NCI-H226 (cell line): ENCODE data around the gene RNGTT.
"Not testable (repeated sequence)": the region's sequence is repeated elsewhere in the genome, so short reads cannot be mapped to it uniquely, and the experiment has no call there.

Experiments
- DNase-seq: peaks from one replicate; pipeline ENCODE4 v3.0.0-alpha.2; 2015

Gene RNGTT

DNA sequence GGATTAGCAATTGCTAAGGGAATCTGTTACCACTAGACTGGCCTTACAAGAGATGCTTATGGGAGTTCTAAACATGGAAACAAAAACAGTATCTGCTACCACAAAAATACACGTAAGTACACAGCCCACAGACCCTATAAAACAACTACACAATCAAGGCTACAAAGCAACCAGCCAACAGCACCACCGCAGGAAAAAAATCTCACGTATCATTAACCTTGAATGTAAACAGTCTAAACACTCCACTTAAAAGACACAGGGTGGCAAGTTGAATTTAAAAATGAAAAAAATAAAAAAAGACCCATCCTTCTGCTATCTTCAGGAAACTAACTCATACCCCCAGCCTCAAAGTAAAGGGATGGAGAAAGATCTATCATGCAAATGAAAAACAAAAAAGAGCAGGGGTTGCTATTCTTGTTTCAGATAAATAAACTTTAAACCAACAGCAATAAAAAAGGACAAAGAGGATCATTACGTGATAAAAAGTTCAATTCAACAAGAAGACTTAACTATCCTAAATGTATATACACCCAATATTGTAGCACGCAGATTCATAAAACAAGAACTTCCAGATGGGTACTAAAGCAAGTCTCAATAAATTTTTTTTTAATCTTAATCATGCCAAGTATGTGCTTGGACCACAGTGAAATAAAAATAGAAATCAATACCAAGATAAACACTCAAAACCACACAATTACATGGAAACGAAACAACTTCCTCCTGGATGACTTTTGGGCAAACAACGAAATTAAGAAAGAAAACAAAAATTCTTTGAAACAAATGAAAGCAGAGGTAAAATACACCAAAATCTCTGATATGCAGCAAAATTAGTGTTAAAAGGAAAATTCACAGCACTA, 52.3 kb downstream of the RNGTT start:
- no peak for DNase-seq

- no peak for DNase-seq
These were observed 54.5 kb downstream of the RNGTT start for GRCh38 chr6:88908598-88909548.

GRCh38 chr6:88907148-88907547, 56.3 kb downstream of the RNGTT start:
- not testable (repeated sequence) for DNase-seq

DNA sequence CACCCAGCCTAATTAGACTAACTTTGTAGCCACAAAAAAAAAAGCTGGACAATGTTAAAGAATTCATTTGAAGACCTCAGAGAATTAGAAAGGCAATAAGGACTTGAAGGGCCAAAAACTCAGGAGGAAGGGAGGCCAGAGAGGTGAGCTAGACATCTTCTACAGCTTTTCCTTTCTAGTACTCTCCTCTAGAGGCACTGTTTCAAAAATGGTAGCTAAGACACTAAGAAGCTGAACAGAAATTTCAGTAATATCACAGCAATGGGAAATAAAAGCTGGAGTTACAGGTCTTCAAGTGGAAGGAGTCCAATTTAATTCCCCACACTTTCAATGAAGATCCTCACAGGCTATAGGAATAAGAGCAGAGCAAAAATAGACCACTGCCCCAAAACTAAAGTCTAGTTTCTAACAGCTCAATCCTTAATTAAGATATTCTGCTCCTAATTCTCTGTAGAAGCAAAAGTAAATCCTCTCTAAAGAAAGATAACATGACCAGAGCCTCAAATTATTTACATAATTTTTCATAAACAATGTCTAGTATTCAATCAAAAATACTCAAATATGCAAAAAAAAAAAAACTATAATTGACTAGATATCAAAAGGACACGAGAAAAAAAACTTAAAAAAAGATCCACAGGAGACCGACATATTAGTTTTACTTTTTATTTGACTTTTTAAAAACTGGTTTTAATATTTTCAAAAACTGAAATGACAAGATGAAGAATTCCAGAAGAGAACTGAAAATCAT, 63.7 kb downstream of the RNGTT start:
- DNase-seq, result no peak

DNA sequence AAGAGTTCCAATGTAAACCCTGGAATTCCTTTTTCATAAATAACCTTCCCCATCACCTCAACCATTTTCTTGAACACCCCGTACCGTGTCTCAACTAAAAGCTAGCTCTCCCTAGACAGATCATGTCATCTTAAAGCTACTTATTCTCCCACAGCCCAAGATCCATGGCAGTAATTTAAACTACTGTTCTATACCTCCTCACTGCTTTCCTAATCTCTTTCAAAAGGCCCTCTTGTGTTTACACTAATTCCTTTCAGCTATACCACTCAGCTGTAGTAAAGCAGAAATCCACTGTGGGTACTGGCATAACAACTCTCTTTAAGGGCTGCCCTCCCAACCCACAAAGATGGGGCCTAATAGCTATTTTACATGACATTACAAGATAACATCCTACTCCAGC, 67.5 kb downstream of the RNGTT start:
- DNase-seq, result no peak

GRCh38 chr6:88890860-88891845, 72.3 kb downstream of the RNGTT start:
- no peak for DNase-seq

- no peak for DNase-seq
These were observed 73.0 kb downstream of the RNGTT start for GRCh38 chr6:88890394-88890793.

DNA sequence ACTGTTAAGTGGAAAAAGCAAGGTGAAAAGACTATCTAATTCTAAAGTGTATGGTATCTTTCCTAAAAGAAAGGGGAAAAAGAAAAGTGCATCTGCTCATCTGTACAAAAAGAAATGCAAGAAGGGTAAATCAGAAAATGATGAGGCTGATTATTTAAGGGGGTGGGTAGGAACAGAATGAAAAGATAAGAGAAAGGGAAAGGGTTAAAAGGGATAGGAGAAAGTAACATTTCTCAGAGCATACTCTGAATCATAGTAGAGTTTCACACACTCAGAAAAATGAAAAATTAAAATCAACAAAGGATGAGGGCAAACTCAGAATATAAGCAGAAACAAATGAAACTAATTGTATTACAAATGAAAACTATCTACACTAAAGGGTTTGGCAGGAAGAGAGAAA, 79.1 kb downstream of the RNGTT start:
- DNase-seq, result no peak

GRCh38 chr6:88882536-88882935, 80.9 kb downstream of the RNGTT start:
- no peak for DNase-seq

DNA sequence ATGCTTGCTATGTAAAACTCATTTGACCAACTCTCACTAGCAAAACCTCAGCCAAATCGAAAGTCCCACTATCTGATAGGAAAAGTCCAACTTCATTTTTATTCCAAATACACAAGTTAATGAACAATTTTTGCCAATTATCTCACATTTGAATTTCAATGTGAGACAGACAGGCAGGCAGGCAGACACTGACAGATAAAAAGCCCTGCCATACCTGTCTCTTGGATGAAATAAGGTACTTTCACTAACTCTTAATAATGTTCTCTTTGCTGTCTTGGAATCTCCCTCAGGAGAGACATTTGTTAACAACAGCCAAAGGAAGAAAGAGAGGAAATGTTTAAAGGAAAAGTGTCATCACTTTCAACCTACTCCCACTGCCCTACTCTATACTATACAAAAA, 82.0 kb downstream of the RNGTT start:
- DNase-seq, result no peak

- DNase-seq, result no peak
These were observed 83.4 kb downstream of the RNGTT start for GRCh38 chr6:88880021-88880420.

DNA sequence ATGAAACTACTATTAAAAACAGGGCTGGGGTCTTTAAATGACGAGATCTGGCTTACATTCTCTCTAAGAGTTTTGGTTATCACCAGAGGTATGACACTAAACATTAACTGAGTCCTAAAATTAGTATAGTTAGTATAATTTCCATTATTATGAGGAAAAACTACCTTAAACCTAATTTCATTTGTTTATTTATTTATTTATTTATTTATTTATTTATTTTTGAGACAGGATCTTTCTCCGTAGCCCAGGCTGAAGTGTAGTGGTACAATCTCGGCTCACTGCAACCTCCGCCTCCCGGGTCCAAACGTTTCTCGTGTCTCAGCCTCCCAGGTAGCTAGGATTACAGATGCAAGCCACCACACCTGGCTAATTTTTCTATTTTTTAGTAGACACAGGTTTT, 85.5 kb downstream of the RNGTT start:
- no peak for DNase-seq

GRCh38 chr6:88872962-88873361, 90.5 kb downstream of the RNGTT start:
- DNase-seq, result no peak

GRCh38 chr6:88871498-88871897, 91.9 kb downstream of the RNGTT start:
- no peak for DNase-seq

DNA sequence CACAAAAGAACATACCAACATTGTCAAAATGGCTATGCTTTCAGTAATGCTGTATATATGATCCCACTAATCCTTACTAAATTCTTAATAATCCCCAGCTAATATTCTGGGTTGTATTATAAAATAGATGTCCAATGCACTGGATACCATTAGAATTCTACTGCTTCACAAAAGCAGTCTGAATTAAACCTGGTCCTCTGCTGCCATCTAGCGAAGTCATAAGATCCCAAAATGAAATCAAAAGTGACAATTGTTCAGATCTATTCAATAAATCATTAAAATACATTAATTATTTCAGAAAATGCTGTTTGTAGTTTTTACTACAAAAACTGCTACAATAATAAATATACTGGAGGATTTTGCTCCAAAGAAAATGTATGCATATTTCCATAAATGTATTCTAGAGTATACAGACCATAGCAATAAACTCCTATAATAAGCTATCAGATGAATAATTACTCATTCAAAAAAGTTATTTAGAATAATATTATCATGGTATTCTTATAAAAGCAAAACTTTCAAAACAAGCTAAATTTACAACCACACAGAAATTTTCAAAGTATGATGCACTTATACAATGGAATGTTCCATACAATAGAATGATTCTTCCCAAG, 92.6 kb downstream of the RNGTT start:
- DNase-seq, result no peak

- peak; percentile 6 for DNase-seq
These were observed 94.0 kb downstream of the RNGTT start for GRCh38 chr6:88869263-88870020.

GRCh38 chr6:88867841-88868731, 95.3 kb downstream of the RNGTT start:
- peak; percentile 55 for DNase-seq

DNA sequence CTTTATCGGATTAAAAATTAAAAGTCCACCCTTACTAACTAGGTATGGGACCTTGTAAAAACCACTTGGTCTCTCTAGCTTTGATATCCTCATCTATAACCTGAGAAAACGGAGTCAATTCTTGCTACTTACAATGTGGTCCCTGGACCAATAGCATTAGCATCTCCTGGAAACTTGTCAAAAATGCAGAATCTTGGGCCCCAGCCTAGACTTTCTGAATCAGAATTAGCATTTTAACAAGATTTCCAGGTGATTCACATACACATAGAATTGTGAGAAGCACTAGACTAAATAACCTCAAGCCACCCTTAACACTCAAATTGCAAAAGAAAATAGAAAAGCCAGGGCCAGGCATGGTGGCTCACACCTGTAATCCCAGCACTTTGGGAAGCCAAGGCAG, 96.6 kb downstream of the RNGTT start:
- no peak for DNase-seq

GRCh38 chr6:88865275-88865674, 98.1 kb downstream of the RNGTT start:
- no peak for DNase-seq
